Measurements from ENCODE around the gene ELOB.

The ELOB gene

DNA sequence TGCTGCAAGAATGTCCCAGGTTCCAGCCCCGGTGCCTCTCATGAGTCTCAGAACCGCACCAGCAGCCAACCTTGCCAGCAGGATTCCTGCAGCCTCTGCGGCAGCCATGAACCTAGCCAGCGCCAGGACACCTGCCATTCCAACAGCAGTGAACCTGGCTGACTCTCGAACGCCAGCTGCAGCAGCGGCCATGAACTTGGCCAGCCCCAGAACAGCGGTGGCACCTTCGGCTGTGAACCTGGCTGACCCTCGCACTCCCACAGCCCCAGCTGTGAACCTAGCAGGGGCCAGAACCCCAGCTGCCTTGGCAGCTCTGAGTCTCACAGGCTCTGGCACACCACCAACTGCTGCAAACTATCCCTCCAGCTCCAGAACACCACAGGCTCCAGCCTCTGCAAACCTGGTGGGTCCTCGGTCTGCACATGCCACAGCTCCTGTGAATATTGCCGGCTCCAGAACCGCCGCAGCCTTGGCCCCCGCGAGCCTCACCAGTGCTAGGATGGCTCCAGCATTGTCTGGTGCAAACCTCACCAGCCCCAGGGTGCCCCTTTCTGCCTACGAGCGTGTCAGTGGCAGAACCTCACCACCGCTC, 9.8 kb downstream of the ELOB start:
- DNase-seq (ENCODE audit: low spot score) = no peak

DNA sequence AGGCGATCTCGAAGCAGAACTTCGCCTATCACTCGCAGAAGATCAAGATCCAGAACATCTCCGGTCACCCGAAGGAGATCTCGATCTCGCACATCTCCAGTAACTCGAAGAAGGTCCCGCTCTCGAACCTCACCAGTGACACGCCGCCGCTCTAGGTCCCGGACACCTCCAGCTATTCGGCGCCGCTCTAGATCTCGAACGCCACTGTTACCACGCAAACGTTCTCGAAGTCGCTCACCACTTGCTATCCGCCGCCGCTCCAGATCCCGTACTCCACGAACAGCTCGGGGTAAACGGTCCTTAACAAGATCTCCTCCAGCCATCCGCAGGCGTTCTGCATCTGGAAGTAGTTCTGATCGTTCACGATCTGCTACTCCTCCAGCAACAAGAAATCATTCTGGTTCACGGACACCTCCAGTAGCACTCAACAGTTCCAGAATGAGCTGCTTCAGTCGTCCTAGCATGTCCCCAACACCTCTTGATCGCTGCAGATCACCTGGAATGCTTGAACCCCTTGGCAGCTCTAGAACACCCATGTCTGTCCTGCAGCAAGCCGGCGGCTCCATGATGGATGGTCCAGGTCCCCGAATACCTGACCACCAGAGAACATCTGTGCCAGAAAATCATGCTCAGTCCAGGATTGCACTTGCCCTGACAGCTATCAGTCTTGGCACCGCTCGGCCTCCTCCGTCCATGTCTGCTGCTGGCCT, 10.5 kb downstream of the ELOB start:
- no peak for DNase-seq (ENCODE audit: low spot score)

DNA sequence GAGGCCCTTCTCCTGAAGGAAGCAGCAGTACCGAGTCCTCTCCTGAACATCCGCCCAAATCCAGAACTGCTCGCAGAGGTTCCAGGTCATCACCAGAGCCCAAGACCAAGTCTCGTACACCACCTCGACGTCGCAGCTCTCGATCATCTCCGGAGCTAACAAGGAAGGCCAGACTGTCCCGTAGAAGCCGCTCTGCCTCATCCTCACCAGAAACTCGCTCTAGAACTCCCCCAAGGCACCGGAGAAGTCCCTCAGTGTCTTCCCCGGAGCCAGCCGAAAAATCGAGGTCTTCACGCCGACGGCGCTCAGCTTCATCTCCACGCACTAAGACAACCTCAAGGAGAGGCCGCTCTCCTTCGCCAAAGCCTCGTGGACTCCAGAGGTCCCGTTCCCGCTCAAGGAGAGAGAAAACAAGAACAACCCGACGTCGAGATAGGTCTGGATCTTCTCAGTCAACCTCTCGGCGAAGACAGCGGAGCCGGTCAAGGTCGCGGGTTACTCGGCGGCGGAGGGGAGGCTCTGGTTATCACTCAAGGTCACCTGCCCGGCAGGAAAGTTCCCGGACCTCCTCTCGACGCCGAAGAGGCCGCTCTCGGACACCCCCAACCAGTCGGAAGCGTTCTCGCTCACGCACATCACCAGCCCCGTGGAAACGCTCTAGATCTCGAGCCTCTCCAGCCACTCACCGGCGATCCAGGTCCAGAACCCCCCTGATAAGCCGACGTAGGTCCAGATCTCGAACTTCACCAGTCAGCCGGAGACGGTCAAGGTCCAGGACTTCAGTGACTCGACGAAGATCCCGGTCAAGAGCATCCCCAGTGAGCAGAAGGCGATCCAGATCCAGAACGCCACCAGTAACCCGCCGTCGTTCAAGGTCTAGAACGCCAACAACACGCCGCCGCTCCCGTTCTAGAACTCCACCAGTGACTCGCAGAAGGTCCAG, 11.3 kb downstream of the ELOB start:
- DNase-seq (ENCODE audit: low spot score) = no peak

DNA sequence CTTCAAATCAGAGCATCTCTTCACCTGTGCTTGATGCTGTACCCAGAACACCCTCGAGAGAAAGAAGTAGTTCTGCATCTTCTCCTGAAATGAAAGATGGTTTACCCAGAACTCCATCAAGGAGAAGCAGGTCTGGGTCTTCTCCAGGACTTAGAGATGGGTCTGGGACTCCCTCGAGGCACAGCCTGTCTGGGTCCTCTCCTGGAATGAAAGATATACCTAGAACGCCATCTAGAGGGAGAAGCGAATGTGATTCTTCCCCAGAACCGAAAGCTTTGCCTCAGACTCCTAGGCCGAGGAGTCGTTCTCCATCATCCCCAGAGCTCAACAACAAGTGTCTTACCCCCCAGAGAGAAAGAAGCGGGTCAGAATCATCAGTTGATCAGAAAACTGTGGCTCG, 12.4 kb downstream of the ELOB start:
- no peak for DNase-seq (ENCODE audit: low spot score)

DNA sequence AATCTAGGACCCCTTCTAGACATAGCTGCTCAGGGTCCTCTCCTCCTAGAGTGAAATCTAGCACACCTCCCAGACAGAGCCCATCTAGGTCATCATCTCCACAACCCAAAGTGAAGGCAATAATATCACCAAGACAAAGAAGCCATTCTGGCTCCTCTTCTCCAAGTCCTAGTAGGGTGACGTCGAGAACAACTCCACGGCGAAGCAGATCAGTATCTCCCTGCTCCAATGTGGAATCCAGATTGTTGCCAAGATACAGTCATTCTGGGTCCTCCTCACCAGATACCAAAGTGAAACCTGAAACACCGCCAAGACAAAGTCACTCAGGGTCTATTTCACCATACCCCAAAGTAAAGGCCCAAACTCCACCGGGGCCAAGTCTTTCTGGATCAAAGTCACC, 13.9 kb downstream of the ELOB start:
- no peak for DNase-seq (ENCODE audit: low spot score)

DNA sequence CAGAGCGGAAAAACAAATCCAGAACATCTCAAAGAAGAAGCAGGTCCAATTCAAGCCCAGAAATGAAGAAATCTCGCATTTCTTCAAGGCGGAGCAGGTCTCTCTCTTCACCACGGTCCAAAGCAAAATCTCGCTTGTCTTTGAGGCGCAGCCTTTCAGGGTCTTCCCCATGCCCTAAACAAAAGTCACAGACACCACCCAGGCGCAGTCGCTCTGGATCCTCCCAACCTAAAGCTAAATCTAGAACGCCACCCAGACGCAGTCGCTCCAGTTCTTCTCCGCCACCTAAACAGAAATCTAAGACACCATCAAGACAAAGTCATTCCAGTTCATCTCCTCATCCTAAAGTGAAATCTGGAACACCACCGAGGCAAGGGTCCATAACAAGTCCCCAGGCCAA, 14.4 kb downstream of the ELOB start:
- no peak for DNase-seq (ENCODE audit: low spot score)

DNA sequence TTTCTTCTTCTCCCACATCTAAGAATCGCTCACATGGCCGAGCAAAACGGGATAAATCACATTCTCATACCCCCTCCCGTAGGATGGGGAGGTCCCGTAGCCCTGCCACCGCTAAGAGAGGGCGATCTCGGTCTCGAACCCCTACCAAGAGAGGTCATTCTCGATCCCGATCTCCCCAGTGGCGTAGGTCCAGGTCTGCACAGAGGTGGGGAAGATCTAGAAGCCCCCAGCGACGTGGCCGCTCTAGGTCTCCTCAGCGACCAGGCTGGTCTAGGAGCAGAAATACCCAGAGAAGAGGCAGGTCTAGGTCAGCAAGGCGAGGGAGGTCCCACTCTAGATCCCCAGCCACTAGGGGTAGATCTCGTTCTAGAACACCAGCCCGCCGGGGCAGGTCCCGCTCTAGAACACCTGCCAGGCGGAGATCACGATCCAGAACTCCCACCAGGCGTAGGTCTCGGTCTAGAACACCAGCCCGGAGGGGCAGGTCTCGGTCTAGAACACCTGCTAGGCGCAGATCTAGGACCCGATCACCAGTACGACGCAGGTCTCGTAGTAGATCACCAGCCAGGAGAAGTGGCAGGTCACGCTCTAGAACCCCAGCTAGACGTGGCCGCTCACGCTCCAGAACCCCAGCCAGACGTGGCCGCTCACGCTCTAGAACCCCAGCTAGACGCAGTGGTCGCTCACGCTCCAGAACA, 15.0 kb downstream of the ELOB start:
- DNase-seq (ENCODE audit: low spot score) = no peak

DNA sequence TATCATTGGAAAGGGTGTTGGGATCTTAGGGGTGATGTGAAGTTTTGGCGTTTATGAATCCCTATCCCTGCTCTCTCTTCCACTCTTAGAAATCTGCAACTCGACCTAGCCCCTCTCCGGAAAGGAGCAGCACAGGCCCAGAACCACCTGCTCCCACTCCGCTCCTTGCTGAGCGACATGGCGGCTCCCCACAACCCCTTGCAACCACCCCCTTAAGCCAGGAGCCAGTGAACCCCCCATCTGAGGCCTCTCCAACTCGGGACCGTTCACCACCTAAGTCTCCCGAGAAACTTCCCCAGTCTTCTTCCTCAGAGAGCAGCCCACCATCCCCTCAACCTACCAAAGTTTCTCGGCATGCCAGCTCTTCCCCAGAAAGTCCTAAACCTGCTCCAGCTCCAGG, 15.6 kb downstream of the ELOB start:
- DNase-seq (ENCODE audit: low spot score) = no peak

DNA sequence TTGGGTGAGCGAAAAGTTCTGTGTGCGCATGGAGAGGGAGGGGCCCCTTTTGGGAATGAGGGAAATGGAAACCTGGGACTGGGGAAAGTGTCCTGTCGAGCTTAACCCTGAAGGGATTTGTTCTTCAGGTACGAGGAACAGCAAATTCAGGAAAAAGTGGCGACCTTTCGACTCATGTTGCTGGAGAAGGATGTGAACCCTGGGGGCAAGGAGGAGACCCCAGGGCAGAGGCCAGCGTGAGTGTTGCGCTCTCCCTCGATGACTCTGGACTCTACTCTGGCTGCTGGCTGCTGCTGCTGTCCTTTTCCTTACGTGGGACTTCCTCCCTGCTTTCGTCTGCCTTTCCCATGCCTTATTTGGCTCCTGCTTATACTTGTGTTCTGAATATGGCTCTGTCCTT, 19.7 kb downstream of the ELOB start:
- no peak for DNase-seq (ENCODE audit: low spot score)

DNA sequence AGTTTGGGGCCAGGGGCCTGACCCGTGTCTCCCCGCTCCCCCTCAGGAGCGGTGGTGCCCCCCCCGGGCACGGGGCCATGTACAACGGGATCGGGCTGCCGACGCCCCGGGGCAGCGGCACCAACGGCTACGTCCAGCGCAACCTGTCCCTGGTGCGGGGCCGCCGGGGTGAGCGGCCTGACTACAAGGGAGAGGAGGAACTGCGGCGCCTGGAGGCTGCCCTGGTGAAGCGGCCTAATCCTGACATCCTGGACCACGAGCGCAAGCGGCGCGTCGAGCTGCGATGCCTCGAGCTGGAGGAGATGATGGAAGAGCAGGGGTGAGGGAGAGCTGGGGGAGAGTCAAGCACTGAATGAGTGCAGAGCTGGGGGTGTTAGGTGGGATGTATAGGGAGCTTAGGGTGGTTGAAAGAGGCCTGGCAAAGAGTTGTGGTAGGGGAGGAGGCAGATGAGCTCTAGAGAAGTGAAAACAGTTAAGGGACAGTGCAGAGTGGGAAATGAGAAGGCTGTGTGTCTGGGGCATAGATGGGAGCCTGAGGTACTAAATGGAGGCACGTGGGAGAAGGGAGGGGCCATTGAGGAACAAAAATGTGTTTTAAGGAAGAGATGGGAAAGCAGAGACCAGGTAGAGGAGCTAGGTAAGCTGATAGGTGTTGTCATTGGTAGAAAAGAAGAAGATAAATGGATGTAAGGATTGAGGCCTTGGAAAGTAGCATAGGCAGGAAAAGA, 20.6 kb downstream of the ELOB start:
- DNase-seq (ENCODE audit: low spot score) = no peak

DNA sequence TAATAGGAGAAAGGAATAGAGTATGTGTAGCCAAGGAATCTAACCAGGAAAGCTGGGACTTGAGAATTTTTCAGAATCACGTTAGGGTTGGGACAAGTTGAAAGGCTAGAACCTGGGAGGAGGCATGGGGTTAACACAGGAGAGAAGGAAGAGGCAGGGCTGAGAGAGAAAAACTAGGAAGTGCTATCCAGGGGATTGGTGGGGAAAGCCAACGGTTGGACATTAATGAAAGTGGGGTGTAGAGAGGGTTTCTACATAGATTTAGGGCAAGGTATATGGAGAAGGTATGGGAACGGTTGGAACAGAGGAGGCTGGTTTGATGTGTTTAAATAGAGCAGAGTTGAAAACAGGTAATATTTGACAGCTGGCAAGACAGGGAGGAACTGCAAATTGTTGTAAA, 21.9 kb downstream of the ELOB start:
- DNase-seq (ENCODE audit: low spot score) = no peak

DNA sequence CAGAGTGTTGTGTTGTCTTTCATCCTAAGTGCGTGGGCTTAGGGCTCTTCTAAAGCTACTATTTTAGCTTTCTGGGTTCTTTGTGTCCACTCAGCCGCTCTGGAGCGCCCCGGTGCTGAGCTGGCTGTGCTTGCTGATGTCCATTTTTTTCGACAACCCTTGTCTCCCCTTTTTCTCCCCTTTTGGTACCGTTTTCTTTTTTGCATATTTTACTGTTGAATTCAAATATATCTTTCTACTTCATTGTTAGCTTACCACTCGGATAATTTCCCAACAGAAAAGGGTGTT, 23.4 kb downstream of the ELOB start:
- no peak for DNase-seq (ENCODE audit: low spot score)

DNA sequence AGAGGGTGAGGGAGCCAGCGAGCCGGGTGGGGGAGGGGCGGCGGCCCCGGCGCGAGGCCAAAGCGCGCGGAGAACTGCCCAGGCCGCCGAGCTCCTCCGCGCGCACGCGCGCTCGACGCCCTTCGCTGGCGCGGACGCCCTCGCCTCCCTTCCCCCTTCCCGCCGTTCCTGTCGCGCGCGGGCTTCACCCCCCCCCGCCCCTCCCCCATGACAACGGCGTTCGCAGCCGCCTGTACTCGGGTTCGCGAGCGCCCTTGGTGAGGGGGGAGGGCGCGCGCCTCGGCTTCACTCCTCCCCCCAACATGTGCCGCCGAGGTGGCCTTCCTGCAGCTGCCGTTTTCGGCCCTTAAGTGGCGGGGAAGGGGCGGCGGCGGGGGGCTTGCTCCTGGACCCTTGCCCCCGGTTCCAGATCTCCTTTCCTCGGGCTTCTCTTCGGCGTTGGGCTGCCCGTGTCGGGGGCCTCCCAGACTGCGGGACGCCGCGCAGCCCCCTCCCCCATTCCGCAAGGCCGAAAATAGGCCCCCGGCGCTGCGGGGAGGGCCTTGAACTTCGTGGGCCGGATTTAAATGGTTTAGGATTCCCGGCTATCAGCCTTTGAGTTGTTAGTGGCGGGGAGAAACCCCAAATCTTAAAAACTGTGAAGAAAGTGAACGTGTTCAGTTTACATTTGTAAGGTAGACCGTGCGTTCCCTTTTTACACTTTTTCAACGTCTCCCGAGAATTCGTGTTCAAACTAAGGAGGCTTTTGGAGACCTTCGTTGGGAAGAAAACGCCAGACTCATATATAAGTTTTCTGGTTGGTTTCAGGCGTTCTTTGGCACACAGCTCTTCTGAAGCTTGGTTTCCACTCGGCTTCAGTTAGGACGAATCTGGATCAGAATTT, 24.0 kb downstream of the ELOB start:
- peak; percentile 84 for DNase-seq (ENCODE audit: low spot score)

DNA sequence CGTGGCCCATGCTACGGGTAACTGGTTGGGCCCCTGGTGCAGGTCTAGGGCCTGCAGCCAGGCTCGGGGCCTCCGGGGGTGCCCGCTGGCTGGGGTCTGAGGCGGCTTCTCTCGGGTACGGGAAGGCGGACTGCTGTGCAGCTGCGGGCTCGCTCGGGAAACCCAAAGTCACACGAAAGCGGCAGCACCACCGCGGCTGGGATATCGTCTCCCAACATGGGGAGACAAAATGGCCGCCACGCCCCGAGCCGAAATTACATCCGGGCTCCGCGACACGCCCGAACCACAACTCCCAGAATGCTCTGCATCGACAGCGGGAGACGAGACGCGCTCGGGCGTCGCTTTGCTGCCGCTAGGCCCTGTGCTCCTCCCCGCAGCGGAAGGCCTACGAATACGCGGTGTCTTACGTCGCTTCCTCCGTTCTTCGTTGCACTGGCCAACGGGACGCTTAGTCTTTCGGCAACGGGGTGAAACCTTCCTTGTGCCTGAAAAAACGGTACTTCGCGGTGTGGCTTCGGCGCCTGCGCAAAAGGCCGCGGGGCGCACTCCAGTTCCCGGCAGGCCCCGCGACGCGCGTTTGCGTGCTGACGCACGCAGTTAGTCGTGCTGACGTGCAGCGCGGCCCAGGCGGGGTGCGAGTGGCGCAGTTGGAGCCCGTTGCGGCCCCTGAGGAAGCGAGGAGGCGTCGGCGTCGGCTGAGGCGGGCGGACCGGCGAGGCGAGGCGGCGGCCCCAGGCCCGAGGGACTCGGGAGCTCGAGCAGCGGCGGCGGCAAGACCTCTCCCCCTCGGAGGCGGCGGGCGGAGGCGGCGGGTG, 24.8 kb downstream of the ELOB start, which contains the start of gene SRRM2:
TSS of gene SRRM2 (plus strand) at position 604 of the 815 bp plus-strand sequence. CDS start 3,727 bp downstream, outside the sequence.
- DNase-seq (ENCODE audit: low spot score) = peak; percentile 97

DNA sequence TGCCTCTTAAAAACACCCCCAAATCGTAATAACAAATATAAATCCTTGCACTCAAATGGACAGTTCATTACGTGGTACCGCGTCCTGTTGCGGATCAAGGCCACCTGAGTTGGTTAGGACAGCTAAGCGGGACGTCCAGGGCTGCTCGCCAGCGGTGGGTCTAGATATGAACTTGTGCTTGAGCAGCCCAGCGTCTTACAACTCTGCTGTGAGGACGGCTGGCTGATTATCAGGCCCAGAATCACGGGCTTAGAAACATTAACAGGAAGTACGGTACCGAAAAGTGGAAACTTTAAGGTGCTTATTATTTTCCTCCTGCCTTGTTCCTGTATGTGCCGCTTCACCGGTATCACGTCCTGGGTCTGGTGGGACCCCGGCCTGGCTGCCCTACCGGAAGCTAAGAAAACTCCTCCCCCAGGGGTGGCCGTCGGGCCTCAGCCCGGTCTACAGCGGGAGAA, 25.5 kb downstream of the ELOB start:
- DNase-seq (ENCODE audit: low spot score) = no peak

DNA sequence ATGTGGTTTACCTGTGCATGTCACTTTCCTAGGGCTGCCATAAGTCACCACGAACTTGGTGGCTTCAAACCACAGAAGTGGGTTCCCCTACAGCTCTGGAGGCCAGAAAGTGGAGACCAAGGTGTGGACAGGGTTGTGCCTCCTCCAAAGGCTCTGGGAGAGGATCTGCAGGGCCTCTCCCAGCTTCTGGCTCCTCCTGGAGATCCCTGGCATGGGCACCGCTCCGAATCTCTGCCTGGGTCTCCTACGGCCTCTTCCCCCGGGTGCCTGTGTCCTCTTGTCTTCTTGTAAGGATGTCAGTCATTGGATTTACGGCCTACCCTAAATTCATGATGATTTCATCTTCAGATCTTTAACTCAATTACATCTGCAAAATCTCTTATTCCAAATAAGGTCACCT, 27.1 kb downstream of the ELOB start:
- no peak for DNase-seq (ENCODE audit: low spot score)

DNA sequence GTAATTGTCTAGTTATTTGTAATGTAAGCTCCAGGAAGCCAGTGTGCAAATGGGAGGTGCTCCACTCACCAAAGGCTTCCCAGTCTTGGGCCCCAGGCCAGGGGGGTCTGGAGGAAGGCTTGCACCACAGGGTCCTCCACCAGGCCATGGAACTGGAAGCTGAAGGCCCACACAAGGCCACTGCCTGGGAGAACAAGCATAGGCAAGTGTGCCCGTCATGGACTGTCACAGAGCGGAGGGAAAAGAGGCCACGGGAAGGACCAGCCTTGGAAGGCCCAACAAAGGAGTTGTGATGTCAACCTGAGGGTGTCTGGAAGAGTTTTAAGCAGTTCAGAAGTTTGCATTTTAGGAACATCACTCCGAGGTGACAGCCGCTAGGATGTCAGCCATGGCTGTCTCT, 27.6 kb downstream of the ELOB start:
- DNase-seq (ENCODE audit: low spot score) = no peak

DNA sequence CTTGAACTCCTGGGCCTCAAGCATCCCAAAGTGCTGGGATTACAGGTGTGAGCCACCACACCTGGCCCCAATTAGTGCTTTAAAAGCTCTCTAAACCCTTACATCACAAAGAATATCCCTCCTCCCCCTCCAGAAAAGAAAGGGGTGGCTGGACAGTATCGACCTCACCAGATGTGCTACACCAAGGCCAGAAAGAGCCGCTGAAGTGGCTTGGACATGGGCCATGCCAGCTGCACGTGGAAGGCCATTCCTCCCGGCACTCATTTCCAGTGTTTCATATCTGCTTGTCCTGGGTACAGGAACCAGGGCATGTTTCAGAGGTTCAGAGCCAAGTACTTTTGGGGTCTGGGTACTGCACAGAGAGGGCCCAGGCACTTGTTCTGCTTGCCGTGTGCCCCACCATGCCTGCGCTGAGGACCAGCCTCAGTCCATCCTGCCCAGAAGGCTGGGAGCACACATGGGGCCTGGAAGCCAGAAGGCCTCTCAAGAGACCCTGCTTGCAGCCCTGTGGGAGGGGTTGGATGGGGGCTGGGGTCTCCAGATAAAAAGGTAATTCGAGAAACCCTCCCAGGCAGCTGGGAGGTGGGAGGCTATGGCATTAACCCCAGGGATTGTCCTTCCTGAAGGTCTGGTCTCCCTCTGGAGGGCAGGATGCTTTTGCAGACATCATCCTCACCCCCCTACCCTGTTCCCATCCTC, 28.2 kb downstream of the ELOB start:
- no peak for DNase-seq (ENCODE audit: low spot score)

DNA sequence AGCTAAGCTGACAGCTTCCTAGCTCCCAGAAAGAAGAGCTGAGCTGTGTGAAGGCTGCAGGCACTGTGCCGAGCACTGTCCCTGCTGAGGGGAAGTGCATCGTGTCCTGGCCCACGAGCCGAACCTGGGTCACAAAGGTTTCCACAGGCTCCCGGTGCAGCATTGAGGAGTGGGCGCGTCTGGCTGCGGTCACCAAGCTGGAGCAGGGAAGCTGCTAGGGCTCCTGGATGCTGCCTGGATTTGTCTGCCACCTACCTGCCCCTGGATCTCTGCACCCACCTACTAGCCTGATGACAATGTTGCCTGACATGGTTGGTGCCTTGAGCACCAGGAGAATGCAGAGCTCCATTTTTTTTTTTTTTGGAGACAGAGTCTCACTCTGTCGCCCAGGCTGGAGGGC, 31.1 kb downstream of the ELOB start:
- DNase-seq (ENCODE audit: low spot score) = no peak

Measured in hematopoietic multipotent progenitor cell treated with erythropoietin and hydrocortisone succinate and interleukin-3 and kit ligand, for 15 days (in vitro differentiated cells).